Activated B cell treated with CpG ODN at 0.5 μM for 24 hours (primary cell): ENCODE data around the gene PTPRD. TPM values are rescaled to one million over a fixed set of nuclear protein-coding genes. Genes with fewer than 3 reads are reported as not detected.

Experiments
- ATAC-seq: fragments of 200-7000 bp; cut with Tn5 transposase; one replicate; pipeline ENCODE4 v1.10.0; 2021; ENCODE audit warnings: low read depth, mild to moderate bottlenecking, moderate library complexity
- CTCF ChIA-PET: fragments of 350-600 bp; sonication (Branson Sonifier 250); formaldehyde crosslinking; loops from one replicate; lab custom pipeline; 2021; ENCODE audit warnings: antibody characterized with exemption; lab: Charles Lee
- POLR2A ChIA-PET: fragments of 350-600 bp; sonication (Branson Sonifier 250); formaldehyde crosslinking; loops from one replicate; lab custom pipeline; 2021; ENCODE audit warnings: antibody characterized with exemption; lab: Charles Lee
- DNase-seq: peaks from one replicate; pipeline ENCODE4 v3.0.0; 2022
- H3K27ac Mint-ChIP-seq: one replicate; pipeline ENCODE4 v1.8.0; 2020; ENCODE audit warnings: mixed read lengths
- H3K27me3 Mint-ChIP-seq: one replicate; pipeline ENCODE4 v1.8.0; 2021; ENCODE audit warnings: mixed read lengths
- H3K36me3 Mint-ChIP-seq: one replicate; pipeline ENCODE4 v1.8.0; 2021; ENCODE audit warnings: low read depth, mixed read lengths
- H3K4me1 Mint-ChIP-seq: one replicate; pipeline ENCODE4 v1.8.0; 2021; ENCODE audit warnings: mixed read lengths
- H3K4me3 Mint-ChIP-seq: one replicate; pipeline ENCODE4 v1.8.0; 2020; ENCODE audit warnings: mild to moderate bottlenecking, mixed read lengths
- H3K9me3 Mint-ChIP-seq: one replicate; pipeline ENCODE4 v1.8.0; 2020; ENCODE audit warnings: mixed read lengths
- CTCF ChIP-seq: fragments of 200-600 bp; IDR thresholded peaks from one replicate; pipeline ENCODE4 v1.8.0; 2022; ENCODE audit warnings: antibody characterized with exemption, mild to moderate bottlenecking
- intact Hi-C: fragments of 100-400 bp; cut with micrococcal nuclease; formaldehyde crosslinking; loops from one replicate; pipeline ENCODE4 v1.15.1; 2024
- total RNA-seq: library from RNA; stranded (reverse); gene quantifications from 2 replicates; pipeline ENCODE4 v1.2.3, GENCODE V29; 2022

The PTPRD gene
- total RNA-seq, 1 donor from 2014 or later = 0.04 TPM

DNA sequence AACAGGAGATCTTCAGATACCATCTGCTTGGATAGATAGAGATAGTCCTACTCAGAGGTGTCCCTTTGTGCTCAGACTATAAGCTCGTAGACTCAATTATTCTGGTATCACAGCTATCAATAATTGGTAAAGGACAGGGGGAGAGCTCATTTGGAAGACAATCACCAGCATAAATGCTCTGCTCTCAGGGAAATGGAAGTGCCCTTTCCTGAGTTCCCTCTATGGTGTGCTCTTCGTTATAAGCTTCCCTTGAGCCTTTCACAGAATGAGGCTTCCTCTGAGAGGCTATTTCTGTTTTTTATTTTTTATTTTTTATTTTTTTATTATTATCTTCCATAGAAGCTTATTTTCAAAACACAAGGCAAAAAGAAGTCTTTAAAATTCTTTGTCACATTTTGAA is 1657.5 kb downstream of the PTPRD start:
- ChIA-PET CTCF (no interaction called here), POLR2A (no interaction called here)
- ATAC-seq (no peak), DNase-seq (no peak)
- intact Hi-C loops = no loop called here
- no peak for TF ChIP-seq CTCF
- H3K9me3 Mint-ChIP-seq = no peaks in the 10 kb centered on the region
- no peak overlapping the region for H3K27ac Mint-ChIP-seq
- no peaks in the 10 kb centered on the region for H3K27me3 Mint-ChIP-seq
- H3K36me3 Mint-ChIP-seq = no peaks in the 10 kb centered on the region
- no peaks in the 10 kb centered on the region for H3K4me1 Mint-ChIP-seq
- no peak overlapping the region for H3K4me3 Mint-ChIP-seq

DNA sequence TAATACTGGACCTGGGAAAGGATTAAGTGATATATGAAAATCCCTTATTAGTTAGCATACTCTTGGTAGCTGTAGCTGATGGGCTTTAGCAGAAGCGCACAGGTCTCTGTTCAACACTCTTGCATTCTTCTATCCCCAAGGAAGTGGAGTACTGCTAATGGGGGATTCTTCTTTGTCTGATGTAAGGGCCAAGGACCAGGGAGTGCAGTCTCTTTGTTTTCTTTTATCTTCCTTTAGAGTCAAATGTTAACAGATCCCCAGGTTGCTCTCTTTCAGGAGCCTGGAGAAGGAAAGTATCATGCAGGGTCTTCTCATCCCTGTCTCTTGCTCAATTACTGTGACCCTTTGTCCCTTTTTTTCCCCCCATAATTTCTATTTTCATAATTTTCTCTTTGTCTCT is 1666.3 kb downstream of the PTPRD start:
- Mint-ChIP-seq H3K4me3 (no peak overlapping the region), H3K36me3 (no peaks in the 10 kb centered on the region), H3K27me3 (no peaks in the 10 kb centered on the region), H3K4me1 (no peaks in the 10 kb centered on the region), H3K9me3 (peaks cover 6% of the 10 kb centered on the region), H3K27ac (no peak overlapping the region)
- ChIA-PET POLR2A (no interaction called here), CTCF (no interaction called here)
- DNase-seq = no peak
- no peak for TF ChIP-seq CTCF
- intact Hi-C loops = no loop called here
- no peak for ATAC-seq

DNA sequence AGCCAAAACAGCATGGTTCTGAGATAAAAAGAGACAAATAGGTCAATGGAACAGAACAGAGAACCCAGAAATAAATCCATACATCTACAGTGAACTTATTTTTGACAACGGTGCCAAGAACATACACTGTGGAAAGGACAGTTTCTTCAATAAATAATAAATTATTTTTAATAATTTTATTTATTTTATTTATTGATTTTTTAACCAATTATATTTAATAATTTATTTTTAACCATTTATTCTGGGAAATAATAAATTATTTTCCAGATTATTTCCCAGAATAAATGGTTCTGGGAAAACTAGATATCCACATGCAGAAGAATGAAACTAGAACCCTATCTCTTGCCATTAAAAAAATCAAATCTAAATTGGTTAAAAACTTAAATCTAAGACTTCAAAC is 1669.4 kb downstream of the PTPRD start:
- H3K4me3 Mint-ChIP-seq = no peak overlapping the region
- CTCF ChIA-PET = no interaction called here
- DNase-seq (no peak), ATAC-seq (no peak)
- H3K27me3 Mint-ChIP-seq = no peaks in the 10 kb centered on the region
- no peaks in the 10 kb centered on the region for H3K4me1 Mint-ChIP-seq
- H3K27ac Mint-ChIP-seq = no peak overlapping the region
- H3K9me3 Mint-ChIP-seq = peaks cover 6% of the 10 kb centered on the region
- TF ChIP-seq CTCF = no peak
- no peaks in the 10 kb centered on the region for H3K36me3 Mint-ChIP-seq
- intact Hi-C loops = no loop called here
- POLR2A ChIA-PET = no interaction called here

- ChIA-PET POLR2A (no interaction called here), CTCF (no interaction called here)
- intact Hi-C loops = no loop called here
- no peaks in the 10 kb centered on the region for H3K4me1 Mint-ChIP-seq
- H3K9me3 Mint-ChIP-seq = peaks cover 6% of the 10 kb centered on the region
- H3K4me3 Mint-ChIP-seq = no peak overlapping the region
- H3K36me3 Mint-ChIP-seq = no peaks in the 10 kb centered on the region
- H3K27ac Mint-ChIP-seq = no peak overlapping the region
- ATAC-seq (no peak), DNase-seq (no peak)
- no peak for TF ChIP-seq CTCF
- no peaks in the 10 kb centered on the region for H3K27me3 Mint-ChIP-seq
These were observed 1672.2 kb downstream of the PTPRD start for GRCh38 chr9:8940650-8941049.

GRCh38 chr9:8926461-8926860 is 1686.3 kb downstream of the PTPRD start:
- H3K4me1 Mint-ChIP-seq = no peaks in the 10 kb centered on the region
- no peaks in the 10 kb centered on the region for H3K9me3 Mint-ChIP-seq
- CTCF ChIA-PET = no interaction called here
- H3K27me3 Mint-ChIP-seq = no peaks in the 10 kb centered on the region
- POLR2A ChIA-PET = no interaction called here
- H3K36me3 Mint-ChIP-seq = no peaks in the 10 kb centered on the region
- H3K4me3 Mint-ChIP-seq = no peak overlapping the region
- no peak for TF ChIP-seq CTCF
- no peak for DNase-seq
- H3K27ac Mint-ChIP-seq = no peak overlapping the region
- intact Hi-C loops = no loop called here
- no peak for ATAC-seq
